H1 (cell line): Measurements from ENCODE around the gene ELAVL2. TPM values are rescaled to one million over a fixed set of nuclear protein-coding genes. Genes with fewer than 3 reads are reported as not detected.

Source experiments
- CHD7 ChIP-seq: fragments of 300-600 bp; sonication (generic); IDR thresholded peaks from 2 replicates; pipeline ENCODE4 v1.7.1; 2012; ENCODE audit warnings: low read length, moderate library complexity, mild to moderate bottlenecking, inconsistent platforms; ENCODE audit not compliant: insufficient replicate concordance
- FOSL1 ChIP-seq: IDR thresholded peaks from 2 replicates; pipeline ENCODE4 v1.6.1; 2011; ENCODE audit warnings: mild to moderate bottlenecking, low read depth, low read length, moderate library complexity; ENCODE audit not compliant: insufficient read depth
- HDAC2 ChIP-seq, 2 experiments: fragments of 300-600 bp in 1 of 2; sonication (generic) in 1 of 2; IDR thresholded peaks; 2 replicates each; pipeline ENCODE4 v1.6.1; 2011 to 2012; ENCODE audit warnings: low read depth in 2 of 2, low read length in 2 of 2, mild to moderate bottlenecking in 2 of 2, moderate library complexity in 2 of 2, borderline replicate concordance in 1 of 2, inconsistent platforms in 1 of 2
- NANOG ChIP-seq: IDR thresholded peaks from 2 replicates; pipeline ENCODE4 v1.6.1; 2011; ENCODE audit warnings: low read length, low read depth, mild to moderate bottlenecking, inconsistent platforms; ENCODE audit not compliant: insufficient read depth, poor library complexity, severe bottlenecking
- RXRA ChIP-seq: IDR thresholded peaks from 2 replicates; pipeline ENCODE4 v1.6.1; 2011; ENCODE audit warnings: low read depth, mild to moderate bottlenecking, low read length, moderate library complexity; ENCODE audit not compliant: insufficient read depth
- SRF ChIP-seq: IDR thresholded peaks from 2 replicates; pipeline ENCODE4 v1.6.1; 2011; ENCODE audit warnings: mild to moderate bottlenecking, low read depth, low read length, moderate library complexity
- TAF7 ChIP-seq: optimal IDR thresholded peaks from 2 replicates; pipeline ENCODE3; 2011; ENCODE audit warnings: low read depth, mild to moderate bottlenecking, inconsistent platforms, low read length, moderate library complexity, borderline replicate concordance
- polyA plus RNA-seq, 7 experiments: library from polyadenylated mRNA; depleted of rRNA in 3 of 7; stranded (reverse) in 5 of 7; unstranded in 2 of 7; fragments of >200 nt in 5 of 7; fragments of 200-250 nt in 2 of 7; gene quantifications; 1 replicate in 5 of 7; 2 replicates in 1 of 7; 4 replicates in 1 of 7; pipeline versions ENCODE4 v1.2.1 to v1.2.3, GENCODE V29; 2011 to 2013; ENCODE audit warnings: missing spikeins in 2 of 7, mixed read lengths in 2 of 7
- total RNA-seq: library from RNA; stranded (reverse); fragmentation: NEBNext Ultra II Directional; extraction: Animal tissue kit (Norgen Biotek cat#: 25700); gene quantifications from 2 replicates; pipeline ENCODE4 v1.2.1, GENCODE V29; 2021
- TF ChIP-seq, protein P1 (sequence below), 3 experiments: IDR thresholded peaks; 1 replicate in 2 of 3; 2 replicates in 1 of 3; pipeline versions ENCODE4 v1.5.1 to v1.6.1; 2011; ENCODE audit warnings: low read length in 3 of 3, mild to moderate bottlenecking in 3 of 3, inconsistent platforms in 2 of 3, low read depth in 1 of 3, moderate library complexity in 1 of 3; ENCODE audit not compliant: insufficient read depth in 1 of 3; ENCODE audit errors: control extremely low read depth in 1 of 3

Gene ELAVL2
- total and polyA plus RNA-seq, 2 of the 8 experiments (the other 6 are each of a cell fraction or from before 2014, with no cell fraction given): 4.9 to 21.9 TPM

GRCh38 chr9:23765561-23765960 is 60.5 kb downstream of the ELAVL2 start (continued):
- TF ChIP-seq CHD7: no peak
- no peak for TF ChIP-seq RXRA
- TF ChIP-seq HDAC2 (IDR thresholded peaks at IDR 0.05; ENCODE audit: borderline replicate concordance in 1 of 2, low read depth in 2 of 2, low read length in 2 of 2): no peak
- TF ChIP-seq FOSL1: no peak
- TF ChIP-seq, protein P1, sequence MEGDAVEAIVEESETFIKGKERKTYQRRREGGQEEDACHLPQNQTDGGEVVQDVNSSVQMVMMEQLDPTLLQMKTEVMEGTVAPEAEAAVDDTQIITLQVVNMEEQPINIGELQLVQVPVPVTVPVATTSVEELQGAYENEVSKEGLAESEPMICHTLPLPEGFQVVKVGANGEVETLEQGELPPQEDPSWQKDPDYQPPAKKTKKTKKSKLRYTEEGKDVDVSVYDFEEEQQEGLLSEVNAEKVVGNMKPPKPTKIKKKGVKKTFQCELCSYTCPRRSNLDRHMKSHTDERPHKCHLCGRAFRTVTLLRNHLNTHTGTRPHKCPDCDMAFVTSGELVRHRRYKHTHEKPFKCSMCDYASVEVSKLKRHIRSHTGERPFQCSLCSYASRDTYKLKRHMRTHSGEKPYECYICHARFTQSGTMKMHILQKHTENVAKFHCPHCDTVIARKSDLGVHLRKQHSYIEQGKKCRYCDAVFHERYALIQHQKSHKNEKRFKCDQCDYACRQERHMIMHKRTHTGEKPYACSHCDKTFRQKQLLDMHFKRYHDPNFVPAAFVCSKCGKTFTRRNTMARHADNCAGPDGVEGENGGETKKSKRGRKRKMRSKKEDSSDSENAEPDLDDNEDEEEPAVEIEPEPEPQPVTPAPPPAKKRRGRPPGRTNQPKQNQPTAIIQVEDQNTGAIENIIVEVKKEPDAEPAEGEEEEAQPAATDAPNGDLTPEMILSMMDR (IDR thresholded peaks at IDR 0.05; ENCODE audit: control extremely low read depth in 1 of 3, insufficient read depth in 1 of 3, low read depth in 1 of 3, low read length in 3 of 3): no peak
- TF ChIP-seq TAF7: no peak
- no peak for TF ChIP-seq NANOG
- TF ChIP-seq SRF: no peak
